ENCODE data around the gene FAAP100.

FAAP100 gene

DNA sequence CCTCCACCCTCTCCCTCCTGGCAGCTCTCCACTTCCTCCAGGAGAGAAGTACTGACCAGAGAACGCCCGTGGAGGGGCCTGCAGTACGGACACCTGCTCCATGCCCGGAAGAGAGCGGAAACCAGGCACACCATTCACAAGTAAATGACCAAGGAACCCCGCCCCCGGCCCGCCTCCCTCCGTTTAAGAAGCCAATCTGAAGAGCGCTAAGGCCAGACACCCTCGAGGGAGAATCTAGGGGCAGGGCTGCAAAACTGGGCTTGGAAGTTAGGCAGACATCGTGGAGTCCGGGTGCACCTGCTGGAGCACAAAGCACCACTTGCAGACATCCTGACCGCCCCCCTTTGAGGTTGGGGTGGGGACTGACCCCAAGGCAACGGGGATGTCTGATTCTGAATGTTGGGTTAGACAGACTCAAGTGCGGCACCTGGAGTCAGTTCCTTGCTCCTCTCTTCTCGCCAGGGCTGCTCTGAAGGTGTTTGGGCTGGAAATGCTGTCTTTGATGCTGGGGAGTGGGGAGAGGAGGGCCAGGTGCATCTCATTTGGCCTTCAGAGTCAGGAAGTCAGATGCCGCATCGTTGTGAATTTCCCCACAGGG lies 964 bp upstream of the FAAP100 start:
- DNase-seq, result peak; percentile 68

DNA sequence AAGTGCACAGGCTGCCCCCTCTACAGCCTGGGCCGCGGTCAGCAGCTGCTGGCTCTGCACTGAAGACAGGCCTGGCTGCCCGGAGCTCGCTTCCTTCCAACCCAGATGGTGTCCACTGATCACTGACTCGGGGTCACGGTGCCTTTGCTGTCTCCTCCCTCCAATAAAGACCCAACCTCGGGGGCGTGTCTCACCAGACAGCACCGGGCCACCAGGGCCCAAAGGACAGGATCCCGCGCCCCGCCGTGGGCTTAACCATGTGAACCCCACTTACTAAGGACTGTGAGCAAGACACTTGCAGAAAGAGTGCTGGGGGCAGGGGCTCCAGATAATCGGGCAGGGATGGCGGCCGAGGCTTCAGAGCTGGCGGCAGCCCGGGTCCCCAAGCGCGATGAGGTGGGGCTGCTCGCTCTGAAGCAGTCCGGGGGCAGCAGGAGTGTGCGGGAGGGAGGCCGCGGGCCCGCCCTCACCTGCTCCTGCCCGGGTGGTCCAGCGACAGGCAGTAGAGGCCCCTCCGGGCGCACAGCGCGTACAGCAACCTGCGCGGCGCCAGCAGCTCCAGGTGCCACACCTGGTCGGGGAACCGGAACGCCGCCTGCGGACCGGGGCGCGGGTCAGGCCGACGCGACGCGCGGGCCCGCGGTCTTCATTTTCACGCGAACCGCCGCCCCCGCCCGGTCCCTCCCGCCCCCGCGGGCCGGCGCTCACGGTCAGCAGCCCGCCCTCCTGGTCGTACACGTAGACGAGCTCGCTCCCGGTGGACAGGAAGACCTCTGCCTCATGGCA lies 502 bp downstream of the FAAP100 start:
- DNase-seq, result no peak

DNA sequence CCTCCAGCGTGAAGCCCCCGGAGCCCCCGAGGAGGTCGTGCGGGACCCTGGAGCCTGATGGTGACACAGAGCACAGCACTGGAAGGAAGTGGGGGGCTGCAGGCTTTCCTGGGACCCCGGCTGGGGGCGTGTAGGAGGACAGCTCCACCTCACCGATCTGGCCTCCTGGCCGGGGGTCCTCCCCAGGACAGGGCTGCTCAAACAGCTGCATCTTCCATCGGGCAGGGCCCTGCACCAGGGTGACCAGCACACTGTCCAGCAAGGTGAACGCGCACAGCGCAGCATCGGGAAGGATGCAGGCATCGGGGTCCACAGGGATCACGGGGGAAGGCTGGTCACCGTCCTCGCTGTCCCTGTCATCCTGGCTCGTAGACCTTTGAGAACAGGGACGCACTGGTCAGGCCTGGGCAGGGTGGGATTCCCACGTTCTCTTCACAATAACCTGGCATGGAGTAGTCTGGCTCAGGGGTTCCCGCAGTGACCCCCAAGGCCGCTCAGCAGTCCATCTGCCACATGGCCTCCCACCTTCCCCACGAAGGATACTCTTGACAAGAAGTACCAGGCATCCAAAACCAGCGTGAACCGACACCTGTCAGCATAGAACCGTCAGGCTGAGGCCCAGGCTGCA lies 1.2 kb downstream of the FAAP100 start:
- no peak for DNase-seq

DNA sequence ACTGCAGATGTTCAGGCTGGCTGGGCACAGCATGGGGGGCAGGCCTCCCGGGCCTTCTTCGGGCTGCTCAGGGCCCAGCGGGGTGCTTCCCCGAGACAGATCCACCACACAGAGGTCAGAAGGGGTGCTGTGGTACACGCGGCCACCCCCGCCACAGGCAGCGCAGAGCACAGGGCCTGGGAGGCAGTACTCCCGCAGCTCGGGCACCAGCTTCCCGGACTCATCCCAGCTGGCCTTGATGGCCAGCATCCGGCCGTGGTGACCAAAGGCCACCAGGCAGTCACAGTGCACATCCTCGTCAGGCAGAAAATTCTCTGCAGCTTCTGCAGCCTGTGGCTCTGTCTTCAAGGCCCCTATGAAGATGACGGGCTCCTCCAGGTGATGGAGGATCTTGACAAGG lies 1.9 kb downstream of the FAAP100 start:
- DNase-seq, result no peak

DNA sequence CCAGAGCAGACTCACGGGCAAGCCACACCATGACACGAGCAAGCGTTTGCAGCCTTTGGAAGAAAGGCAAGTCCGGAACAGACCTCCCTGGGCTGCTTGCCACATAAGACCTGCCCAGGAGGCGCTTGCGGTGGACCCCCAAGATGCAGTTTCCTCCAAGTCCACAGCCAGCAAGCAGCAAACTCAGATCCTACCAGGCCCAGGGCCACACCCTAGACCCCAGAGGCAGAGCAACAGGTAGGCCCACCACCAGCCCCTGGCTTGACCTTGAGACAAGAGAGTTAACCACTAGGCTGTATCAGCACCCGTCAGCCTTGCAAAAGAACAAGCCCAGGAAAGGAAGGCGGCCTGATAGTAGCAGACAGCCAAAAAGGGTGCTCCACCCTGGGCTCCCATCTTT lies 2.3 kb downstream of the FAAP100 start:
- no peak for DNase-seq

DNA sequence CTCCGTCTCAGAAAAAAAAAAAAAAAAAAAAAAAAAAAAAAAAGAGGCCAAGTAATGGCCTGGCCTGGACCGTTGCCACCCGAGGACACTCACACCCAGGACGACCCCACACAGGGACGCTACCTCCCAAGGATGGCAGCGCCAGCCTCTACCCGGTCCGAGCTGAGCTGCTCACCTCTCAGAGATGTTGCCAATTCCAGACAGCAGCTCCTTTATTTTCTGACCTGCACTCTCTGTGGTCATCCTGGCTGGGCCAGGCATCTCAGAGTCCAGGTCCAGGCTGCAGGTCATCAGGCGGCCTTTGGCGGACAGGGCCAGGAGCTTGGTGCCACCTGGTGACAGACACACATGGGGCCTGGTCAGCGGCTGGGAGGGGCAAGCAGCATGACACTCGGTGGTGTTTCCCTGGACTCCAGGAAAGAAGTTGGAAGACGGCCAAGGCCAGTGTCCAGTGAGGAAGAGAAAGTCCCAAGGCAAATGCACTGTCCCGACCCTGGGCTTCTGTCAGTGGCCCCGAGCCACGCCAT lies 3.1 kb downstream of the FAAP100 start:
- DNase-seq, result no peak

DNA sequence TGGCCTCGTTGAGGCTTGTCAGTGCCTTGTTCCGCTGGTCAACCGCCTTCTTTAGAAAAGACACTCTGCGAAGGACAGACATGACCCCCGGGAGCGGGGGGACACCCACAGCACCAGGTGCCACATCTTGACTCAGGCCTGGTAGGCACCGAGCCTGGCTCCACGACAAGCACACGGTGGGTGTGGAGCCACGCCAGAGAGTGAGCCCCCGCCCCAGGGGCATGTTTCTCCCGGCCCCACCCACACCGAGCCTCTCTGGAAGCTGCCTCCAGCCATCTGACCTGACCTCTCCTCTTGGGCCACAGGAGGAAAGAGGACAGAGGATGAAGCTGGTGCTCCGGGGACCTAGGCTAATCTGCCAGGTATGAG lies 4.6 kb downstream of the FAAP100 start:
- DNase-seq, result no peak

DNA sequence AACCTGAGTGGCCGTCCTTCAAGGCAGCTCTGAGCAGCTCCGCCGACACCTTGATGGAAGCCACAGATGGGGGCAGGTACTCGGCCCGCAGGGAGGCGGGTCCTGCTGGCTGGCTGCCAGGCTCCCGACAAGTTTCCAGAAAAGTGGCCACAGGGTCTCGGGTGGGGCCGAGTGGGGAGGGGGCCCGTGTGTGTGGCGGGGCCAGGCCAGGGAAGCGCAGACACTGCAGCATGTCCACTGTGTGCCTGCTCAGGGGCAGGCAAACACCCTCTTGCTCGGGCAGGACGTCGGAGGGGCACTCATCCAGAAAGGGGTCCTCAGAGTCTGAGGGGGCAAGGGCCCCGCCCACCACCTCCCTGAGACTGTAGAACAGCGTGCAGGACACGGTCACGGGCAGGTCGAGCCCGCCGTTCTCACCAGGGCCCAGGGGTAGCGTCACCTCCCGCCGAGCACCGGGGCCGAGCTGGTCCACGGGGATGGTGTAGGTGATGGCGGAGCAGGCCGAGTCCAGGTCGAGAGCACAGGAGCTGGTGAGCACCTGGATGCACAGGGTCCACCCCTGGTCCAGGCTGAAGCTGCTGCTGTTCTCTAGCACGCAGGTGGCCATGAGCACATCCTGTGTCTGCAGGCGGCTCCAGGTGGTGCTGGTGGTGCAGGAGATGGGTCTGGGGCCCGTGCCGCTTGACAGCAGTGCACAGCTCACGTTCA lies 5.1 kb downstream of the FAAP100 start:
- no peak for DNase-seq

DNA sequence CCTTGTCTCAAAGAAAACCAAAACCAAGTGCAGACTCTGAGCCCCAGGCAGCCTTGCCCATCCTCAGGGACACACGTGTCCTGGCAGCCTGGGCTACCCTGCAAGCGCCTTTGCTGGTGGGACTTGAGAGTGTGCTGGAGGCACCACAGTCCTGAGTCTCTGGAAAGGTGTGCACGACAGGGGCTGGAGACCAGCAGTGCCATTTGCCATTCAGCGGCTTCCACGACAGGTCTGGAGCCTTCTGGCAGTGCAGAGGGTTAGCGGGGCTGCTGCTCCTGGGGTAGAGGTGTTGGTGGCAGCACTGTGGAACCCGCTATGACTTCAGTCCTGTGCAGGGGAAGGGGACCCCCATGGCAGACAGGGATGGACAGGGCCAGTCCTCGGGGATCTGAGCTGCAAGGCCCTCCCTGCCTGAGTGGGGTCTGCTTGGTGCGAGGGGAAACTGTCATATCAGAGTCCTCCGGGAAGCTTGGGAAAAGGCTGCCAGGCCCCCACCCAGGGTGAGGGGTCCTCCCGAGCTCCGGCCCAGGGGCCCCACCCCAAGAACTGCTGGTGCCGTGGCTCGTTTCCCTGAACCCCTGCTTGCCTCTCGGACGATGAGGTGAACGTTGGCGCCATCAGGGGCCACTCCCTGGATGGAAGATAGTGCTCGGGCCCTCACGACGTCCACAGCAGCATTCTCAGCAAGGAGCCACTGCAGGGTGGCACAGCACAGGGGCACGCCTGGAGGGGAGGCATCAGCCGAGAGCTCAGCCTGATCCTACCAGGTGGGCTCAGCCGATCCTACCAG lies 6.8 kb downstream of the FAAP100 start:
- no peak for DNase-seq

DNA sequence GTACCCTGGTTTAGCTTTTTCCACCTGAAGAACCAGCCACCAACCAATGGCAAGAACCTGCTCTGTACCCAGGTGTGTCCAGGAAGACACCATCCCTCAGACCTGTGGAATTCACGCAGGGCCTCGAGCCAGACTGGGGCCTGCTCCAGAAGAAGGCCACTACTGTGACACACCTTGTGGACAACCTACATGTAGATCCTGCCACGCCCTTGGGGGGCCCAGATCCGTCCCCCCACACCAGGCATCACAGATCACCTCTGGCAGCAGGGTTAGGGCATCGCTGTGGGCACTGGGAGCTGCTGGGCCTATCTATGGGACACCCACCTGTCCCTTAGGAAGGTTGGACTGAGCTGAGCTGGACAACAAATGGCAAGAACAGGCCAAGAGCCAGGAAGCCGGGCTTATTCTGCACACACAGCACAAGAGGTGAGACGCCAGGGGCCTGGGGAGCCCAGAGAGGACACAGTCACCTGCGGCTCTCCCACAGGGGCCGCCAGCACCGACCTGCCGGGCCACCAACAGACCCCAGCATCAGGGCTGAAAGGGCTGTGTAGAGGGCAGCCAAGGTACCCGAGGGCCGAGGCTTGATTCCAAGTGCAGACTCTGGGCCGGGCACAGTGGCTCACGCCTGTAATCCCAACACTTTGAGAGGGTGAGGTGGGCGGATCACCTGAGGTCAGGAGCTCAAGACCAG lies 7.7 kb downstream of the FAAP100 start:
- DNase-seq, result no peak

DNA sequence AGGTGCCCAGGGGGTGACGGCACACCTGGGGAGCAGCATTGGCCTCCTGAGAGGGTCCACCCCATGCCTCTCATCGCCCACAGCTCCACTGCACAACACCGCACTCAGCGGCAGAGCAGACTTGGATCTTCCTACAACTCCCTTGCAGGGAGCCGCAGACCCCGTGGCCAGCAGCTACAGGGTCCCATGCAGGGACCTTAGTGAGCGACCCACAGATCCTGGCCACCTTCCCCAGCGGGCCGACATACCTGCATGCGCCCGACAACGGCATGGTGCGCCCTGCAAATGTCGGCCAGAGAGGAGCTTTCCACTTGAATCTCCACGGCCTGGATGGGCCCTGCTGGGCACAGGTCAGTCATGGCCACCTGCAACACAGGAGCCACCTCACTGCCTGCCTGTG lies 8.4 kb downstream of the FAAP100 start:
- no peak for DNase-seq

DNA sequence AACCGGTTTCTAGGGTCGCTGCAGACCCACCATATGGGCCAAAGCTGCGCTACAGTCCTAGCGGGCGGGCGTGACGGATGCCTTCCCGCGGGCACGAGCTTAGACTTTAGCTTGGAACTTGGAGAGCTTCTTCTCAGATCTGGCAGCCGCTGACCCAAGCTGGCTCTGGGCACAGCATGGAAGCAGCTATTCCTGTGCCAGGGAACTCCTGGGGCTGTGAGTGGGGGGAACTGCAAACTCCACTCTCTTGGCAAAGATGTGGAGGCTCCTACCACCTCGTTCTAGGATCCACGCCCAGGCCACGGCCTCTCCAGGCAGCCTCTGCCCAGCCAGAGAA lies 8.8 kb downstream of the FAAP100 start:
- no peak for DNase-seq

DNA sequence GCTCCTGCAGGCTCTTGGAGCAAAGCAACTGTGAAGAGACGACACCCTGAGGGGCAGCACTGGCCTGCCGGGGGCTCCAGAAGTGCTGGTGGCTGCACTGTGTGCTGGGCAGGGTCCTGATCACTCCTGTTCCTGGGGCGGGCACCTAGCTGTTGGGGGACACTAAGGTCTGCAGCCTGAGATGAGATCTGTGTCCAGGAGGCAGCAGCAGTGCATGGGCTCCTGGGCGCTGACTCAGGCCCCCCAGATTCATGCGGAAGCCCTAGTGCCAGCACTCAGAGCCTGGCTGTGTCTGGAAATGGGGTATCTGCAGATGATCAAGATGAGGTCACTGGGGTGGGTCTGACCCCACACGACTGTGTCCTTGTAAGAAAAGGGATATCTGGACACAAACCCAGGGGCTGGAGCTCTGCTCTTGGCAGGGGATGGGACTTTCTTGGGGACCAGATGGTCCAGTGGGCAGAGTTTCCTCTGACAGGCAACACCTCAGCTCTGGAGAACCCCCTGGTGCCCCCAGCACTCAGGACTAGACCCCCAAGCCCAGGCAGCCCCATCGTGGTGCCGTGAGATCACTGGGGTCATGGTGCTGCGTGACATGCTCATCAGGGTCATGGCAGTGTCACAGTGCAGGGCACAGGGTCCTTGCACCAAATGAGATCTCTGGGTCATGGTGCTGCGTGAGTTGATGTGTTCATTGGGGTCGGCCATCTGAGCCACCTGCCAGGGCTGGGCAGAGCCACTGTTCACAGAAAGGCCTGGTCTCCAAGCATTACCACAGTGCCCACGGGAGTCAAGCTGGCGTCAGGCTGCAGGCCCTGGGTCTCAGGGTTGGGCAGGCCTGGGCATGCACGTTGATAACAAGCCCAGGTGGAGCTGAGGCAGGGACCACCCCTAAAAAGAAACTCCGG lies 9.5 kb downstream of the FAAP100 start:
- DNase-seq, result no peak

DNA sequence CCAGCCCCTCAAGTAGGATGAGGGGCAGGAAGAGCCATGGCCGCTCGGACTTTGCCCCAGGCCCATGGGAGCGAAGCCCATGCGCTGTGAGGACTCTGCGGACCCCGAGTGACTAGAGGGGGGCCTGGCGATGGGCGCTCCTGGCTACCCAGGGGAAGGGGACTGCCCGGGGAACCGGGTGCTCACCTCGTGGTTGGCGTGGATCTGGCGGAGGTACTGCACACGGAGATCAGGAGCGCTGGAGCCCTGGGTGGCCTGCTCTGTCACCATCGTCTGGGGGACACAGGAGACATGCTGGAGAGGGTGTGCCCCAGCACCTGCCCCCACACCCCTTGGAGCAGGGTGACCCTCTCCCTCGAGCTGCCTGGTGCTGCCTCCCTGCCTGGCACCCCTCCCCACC lies 11.0 kb downstream of the FAAP100 start:
- DNase-seq, result no peak

DNA sequence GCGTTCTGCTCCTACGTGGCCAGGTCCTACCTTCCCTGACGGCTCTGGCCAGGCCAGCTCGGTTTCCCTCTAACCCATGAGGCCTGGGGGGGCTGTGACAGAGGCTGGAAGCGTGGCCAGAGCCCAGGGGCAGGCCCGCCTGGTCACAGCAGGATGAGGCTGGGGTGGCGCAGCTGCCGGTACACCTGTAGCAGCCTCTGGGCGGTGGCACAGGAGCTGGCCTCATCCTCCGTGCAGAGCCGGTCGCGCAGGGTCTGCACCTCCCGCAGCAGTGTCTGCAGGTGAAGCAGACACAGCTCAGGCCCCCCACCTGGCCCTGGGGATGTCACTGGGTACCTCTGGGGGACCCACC lies 11.5 kb downstream of the FAAP100 start:
- DNase-seq, result no peak

DNA sequence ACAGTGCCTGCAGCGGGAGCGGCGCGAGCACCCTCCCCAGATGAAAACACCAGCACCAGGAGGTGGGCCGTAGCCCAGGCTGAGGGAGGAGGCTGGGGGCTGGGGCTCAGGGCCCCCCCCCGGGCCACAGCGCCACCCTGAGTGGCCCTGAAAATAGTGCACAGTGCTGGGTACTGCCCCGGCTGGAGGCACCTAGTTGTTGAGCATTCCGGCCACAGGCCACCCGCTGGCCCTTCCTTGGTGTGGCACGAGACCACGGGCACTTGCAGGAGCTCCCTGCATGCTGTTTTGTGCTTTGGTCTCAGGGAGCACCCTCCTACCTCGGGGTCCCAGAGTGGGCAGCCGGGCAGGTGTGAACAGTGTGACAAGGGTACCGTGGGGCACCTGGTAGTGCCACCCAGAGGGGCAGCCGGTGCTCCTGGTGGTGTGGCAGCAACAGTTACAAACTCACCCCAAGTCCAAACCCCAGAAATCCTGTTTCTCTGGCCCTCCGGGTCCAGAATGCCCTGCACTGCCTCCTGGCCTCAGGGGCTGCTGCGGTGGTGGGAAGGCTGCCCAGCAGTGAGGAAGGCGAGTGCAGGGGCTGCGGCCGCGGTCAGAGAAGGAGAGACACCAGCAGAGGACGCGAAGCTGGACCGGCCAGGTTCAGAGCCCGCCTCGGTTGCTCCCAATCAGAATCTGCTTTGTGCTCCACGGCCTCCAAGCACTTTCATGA lies 12.0 kb downstream of the FAAP100 start:
- no peak for DNase-seq

DNA sequence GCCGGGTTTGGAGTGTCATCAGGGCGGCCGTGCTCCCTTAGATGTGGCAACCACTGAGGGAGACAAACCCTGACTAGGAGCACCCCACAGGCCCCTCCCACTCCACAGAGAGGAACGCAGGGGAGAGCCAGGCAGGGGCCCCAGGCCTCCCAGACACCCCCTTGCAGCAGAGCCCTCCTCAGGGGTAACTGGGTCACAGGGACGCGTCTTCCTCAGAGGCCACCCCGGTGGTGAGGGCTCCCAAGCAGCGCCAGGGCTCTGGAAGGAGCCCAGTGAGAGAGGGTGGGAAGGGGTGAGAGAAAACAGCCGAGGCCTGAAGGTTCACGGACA lies 12.6 kb downstream of the FAAP100 start:
- DNase-seq, result no peak

DNA sequence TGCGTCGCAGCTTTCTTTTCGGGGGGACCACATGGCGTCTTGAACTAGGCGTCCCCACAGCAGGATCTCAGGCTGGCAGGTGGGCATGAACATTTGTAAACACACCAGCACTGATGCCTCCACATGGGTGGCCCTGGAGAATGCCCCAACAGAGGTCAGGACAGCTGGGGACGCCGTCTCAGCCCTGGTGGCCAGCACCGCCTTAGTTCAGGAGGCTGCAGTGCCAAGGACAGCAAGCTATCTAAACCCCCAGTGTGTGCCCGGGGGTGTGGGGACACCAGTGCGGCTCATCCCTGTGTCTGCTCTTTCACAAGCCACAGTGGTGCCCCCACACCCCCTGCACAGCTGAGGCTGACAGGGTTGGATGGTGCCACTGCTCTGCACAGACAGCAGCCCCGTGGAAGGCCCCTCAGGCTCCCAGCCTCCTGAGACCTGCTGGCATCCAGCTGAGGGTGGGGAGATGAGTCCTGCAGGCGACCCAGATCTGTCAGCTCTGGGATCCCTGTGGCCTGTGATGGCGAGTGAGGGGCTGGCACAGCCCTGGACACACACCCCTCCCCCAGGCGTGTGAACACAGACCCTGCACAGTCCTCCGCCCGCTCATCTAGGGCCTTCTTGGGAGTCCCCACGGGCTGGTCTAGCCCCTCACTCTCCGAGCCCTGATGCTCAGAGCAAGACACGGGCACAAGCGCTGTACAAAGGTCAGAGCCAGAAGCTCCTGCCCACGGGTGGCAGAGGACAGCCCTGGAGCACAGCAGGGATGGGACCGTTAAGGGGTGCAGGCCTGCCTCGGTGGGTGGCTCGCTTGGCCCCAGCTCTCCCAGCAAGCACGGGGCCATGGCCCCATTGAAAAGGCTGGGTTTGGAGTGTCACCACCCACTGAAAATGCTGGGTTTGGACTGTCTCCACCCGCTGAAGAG lies 13.2 kb downstream of the FAAP100 start:
- DNase-seq, result no peak

DNA sequence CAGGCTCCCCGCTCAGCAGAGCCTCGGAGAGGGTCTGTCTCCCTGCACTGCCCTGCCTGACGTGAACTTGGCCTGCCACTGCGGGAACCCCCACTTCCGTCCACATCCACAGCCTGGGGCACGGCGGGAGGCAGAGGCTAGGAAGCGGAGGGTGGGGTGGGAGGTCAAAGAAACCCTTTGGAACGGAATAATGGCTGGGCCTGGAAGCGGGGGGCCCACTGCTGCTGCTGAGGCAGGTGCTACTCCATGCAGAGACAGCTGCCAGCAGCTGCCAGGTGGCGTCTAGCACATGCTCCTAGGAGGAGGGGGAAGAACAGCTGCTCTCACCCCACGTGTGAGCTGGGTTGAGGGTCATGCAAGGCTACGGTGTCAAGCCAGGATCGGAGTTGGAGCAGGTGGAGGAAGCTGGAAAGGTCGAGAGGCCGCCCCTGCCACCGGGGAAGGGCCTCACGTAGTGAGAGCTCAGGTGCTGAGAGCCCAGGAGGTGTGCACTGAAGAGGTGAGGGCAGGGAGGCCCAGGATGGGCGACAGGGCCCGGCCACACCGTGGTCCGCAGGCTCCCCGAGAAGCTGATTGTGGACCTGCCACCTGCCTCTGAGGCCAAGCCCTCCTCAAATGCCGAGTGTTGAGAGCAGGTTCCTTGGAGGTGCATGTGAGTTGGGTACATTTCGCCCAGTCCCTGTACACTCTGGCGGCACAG lies 14.1 kb downstream of the FAAP100 start:
- DNase-seq, result no peak

Data from NK-92 treated with Interleukin-12 subunit alpha and Interleukin-12 subunit beta, amount 100 ng/mL, for 24 hours (cell line).